GM19351 (cell line): Measurements from ENCODE around the gene CHST10.
"Not testable (repeated sequence)": the region's sequence is repeated elsewhere in the genome, so short reads cannot be mapped to it uniquely, and the experiment has no call there.

Source experiments
- ATAC-seq: cut with Tn5 transposase; IDR thresholded peaks from one replicate; pipeline ENCODE4 v1.9.1; 2021; ENCODE audit warnings: mild to moderate bottlenecking, moderate library complexity; ENCODE audit not compliant: unreplicated experiment

The CHST10 gene

GRCh38 chr2:100394111-100394641, 23.3 kb downstream of the CHST10 start:
- ATAC-seq, result peak; percentile 47

DNA sequence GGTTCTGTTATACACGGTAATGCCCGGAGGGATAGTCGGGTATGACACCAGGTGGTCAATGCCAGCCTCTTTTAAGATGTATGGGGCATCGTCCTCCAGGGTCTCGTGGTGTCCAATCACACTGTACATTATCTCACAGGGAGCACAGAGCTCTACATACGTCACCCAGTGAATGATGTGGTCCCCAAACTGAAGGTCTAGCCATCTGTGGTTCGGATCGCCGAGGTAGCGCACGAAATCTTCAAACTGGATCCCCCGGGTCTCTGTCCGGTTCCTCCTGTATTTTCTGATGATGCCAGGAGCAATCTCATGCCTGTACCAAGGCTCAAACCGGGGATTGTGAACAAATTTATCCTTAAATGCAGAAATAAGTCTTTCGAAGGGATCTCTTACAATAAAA, 24.1 kb downstream of the CHST10 start:
- no peak for ATAC-seq

GRCh38 chr2:100392715-100393114, 24.8 kb downstream of the CHST10 start:
- ATAC-seq, result no peak

- no peak for ATAC-seq
Observed at GRCh38 chr2:100391735-100392515, 25.5 kb downstream of the CHST10 start.

DNA sequence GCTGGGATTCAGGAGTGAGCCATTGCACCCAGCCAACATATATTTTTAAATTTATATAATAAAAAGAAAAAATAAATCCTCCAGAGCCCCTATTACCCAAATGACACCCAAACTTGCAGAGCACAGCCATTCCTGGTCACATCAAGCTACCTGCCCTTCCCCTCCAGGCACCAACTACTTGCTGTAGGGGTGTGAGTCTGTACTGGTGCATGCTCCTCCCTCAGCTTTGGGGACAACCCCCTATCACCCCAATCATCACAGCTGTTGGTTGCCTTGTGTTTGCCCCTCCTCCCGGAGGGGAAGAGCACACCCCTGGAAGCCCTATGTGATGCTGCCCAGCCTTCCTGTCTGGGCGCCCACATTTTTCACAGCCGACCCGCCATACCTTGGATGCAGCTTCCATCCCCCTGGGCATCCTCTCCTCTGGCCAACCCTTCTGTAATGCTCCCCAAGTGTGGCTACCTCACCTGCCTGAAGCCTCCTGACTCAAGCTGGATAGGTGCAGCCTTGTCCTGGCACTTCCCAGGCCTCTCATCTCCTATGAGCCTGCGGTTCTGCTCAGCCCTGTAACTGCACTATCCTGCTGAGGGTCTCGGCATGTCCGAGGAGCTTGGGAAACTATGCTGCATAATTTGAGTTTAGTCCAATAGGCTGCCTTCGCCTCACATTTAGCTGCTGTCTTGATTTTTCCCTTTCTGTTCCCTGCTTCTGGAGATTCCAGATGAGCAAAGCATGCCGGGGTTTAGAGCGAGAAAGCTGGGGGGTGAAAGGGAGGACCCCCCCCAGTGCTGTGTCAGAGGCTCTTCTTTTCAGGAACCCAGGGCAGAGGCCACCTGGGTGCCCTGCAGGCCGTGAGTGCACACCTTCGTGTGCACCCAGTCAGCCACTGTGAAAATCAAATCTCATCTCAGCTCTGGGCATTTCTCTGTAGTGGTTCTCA, 27.2 kb downstream of the CHST10 start:
- no peak for ATAC-seq

- no peak for ATAC-seq
Observed at GRCh38 chr2:100388703-100389102, 28.8 kb downstream of the CHST10 start.

DNA sequence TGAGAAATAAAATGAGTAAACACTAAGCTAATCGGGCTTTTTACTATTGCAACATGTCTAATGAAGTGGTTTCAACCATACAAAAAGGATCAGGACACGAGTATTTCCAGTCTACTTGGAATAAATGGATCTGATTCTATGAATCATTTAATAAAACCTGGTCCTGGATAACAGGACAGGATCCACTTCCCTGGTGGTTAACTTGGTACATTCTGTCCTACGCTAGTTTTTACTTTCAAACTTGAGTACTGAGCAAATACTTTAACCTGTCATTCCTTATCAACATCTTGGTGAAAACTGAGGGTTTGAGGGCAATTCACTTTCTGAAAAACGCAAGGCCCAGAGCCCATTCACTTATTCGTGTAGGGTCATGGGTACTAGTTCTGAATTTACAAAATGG, 33.5 kb downstream of the CHST10 start:
- no peak for ATAC-seq

DNA sequence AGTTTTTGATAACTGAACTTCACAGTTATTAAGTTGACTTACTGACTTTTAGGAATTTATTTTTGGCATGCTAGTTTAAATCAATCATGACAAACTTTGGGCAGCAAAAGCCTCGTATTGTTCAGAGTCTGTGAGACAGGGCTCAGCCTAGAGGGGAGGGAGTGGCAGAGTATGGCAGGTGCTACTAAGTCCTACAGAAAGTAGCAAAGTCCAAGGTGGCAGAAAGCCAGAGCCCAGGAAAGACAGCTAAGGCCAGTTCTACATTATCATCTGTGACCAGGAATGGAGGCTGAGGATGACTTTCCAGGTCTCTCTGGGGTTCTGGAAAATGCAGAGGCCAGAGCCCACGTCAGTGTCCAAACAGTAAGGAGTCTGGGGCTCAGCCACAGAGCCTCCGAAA, 34.2 kb downstream of the CHST10 start:
- ATAC-seq, result no peak

GRCh38 chr2:100381240-100381639, 36.2 kb downstream of the CHST10 start:
- ATAC-seq, result peak; percentile 72

DNA sequence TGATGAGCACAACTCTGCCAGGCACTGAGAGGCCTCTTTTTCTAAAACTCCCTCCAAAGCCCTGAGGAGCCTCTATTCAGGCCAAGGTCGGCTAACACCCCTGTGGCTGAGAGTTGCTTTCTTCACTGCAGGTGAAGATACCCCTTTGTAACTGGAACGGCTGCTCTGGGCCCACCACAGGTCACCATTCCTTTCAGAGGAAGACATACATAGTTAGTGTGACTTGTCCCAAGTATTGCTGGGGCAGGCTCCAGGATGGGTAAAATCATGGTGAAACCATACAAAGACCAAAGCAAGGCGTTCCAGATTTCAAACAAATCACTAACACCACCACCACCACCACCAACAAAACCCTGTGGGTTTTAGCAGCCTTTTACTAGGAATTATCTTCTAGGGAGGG, 36.8 kb downstream of the CHST10 start:
- no peak for ATAC-seq

- ATAC-seq, result no peak
Observed at GRCh38 chr2:100376836-100377235, 40.6 kb downstream of the CHST10 start.

DNA sequence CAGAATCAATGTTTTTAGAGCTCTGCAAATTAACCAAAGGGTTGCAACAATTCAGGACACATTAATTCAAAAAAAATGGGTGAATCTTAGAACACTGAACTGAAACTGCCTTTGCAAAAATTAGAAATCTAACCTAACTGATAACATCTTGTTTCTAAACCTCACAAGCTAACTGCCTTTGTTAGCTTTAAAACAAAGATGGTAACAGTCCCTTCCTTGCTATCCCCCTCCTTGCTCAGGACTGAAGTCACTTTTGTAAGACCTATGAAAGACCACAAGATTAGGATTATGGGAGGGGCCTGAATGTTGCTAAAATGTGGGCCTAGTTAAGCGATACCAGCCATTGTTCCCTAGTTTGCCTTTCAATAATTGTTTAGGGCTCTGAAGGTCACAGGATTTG, 50.3 kb downstream of the CHST10 start:
- ATAC-seq, result no peak

DNA sequence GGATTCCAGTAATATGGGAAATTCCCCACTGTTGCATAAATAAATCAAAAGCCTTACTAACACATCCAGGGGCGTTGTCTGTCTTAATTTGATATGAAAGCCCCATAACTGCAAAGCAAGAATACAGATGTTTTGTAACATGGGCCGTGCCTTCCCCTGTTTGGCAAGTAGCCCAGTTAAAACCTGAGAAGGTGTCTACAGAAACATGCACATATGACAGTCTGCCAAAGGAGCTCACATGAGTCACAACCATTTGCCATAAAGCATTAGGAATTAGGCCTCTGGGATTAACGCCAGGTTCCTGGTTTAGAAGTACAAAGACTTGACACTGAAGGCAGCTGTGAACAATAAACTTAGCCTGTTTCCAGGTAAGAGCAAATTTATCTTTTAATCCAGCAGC, 52.0 kb downstream of the CHST10 start:
- no peak for ATAC-seq

DNA sequence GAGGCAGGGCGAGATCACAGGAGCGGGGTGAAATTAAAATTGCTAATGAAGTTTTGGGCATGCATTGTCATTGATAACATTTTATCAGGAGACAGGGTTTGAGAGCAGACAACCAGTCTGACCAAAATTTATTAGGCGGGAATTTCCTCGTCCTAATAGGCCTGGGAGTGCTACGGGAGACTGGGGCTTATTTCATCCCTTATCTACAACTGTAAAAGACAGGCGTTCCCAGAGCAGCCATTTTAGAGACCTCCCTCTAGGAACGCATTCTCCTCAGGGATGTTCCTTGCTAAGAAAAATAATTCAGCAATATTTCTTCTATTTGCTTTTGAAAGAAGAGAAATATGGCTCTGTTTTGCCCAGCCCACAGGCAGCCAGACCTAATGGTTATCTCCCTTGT, 55.2 kb downstream of the CHST10 start:
- not testable (repeated sequence) for ATAC-seq

DNA sequence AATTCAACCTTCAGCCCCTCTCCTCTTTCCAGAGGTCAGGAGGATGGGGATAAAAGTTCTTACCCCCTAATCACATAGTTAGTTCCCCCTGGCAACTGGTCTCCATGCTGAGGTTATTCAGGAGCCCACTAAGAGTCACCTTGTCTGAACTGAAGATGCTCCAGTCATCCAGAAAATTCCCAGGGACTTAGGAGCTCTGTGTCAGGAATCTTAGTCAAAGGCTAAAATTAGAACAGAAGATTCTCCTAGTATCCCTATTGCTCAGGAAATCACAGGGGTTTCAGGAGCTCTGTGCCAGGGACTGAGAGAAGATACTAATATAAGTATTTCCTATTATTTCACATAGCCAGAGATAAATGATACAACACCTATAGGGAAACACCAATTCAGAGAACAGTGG, 57.9 kb downstream of the CHST10 start:
- no peak for ATAC-seq

DNA sequence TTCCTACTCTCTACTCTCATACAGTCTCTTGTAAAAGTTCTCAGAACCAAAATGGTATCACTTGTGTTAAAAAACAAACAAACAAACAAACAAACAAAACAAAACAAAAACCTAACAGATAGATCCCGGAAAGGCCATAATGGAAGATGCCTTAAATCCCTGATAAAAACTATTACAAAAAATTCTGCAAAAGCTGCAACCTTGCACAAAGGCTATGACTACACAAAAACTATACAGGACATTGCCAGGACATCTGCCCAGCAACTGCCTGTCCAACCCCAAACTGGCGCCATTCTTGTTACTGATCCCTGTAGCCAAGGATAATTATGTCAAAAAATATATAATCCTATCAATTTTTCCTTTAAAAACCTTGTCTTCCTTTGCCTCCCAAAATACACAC, 58.9 kb downstream of the CHST10 start:
- no peak for ATAC-seq

- ATAC-seq, result no peak
Observed at GRCh38 chr2:100352521-100352920, 64.9 kb downstream of the CHST10 start.

DNA sequence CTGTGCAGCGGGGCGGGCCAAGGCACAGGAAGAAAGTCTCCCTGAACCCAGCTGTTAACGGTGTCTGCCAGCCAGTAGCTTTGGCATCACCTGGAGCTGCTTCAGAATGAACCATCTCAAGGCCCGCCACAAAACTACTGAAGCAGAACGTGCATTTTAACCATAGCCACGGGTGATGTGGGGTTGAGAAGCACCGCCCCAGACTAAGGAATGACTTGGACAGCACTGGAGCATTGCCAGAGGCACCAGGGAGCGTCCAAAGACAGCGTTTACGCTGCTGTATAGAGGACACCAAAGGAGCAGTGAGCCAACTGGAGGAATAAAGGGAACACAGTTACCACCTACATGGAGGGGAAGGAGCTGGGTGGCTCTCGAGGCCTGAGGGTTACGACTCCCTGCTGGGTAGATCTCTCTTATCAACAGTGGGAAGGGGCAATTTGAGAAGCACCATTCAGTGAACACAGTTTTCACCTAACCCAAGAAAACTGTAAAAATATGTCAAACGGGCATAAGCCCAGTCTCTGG, 66.7 kb downstream of the CHST10 start:
- no peak for ATAC-seq

DNA sequence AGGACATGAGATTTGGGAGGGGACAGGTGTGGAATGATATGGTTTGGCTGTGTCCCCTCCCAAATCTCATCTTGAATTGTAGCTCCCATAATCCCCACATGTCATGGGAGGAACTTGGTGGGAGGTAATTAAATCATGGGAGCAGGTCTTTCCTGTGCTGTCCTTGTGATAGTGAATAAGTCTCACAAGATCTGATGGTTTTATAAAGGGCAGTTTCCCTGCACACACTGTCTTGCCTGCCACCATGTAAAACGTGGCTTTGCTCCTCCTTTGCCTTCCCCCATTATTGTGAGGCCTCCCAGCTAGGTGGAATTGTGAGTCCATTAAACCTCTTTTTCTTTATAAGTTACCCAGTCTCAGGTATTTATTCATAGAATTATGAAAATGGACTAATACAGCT, 72.3 kb downstream of the CHST10 start:
- ATAC-seq, result not testable (repeated sequence)

DNA sequence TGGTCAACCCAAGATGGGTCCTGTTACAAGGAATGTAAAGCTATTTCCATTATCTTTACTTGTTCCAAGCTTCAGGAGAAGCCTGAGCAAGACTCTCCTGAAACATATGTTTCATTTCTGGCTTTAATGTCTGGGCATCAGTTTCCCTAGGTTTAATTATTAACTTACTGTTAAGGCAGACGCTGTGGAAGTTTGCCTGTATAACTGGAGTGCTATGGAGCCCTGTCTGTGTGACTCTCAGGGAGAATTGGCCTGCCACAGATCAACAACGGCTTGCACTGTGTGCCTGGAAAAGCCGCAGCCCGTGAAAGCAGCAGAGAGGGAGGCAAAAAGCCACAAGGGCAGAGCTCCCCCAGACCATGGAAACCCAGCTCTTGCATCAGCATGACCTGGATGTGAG, 73.0 kb downstream of the CHST10 start:
- no peak for ATAC-seq

GRCh38 chr2:100342466-100342865, 75.0 kb downstream of the CHST10 start:
- not testable (repeated sequence) for ATAC-seq
